BE2C (cell line): ENCODE measurements around the gene WWOX.

Experiments
- DNase-seq: peaks from one replicate; pipeline ENCODE4 v3.0.0-alpha.2; 2020
- H3K27me3 ChIP-seq: fragments of 250-450 bp; sonication (Bioruptor Pico); 2 replicates; pipeline ENCODE4 v1.5.1; 2020; ENCODE audit warnings: mild to moderate bottlenecking
- H3K36me3 ChIP-seq: fragments of 250-450 bp; sonication (Bioruptor Pico); 2 replicates; pipeline ENCODE4 v1.5.1; 2020; ENCODE audit warnings: mild to moderate bottlenecking
- H3K4me1 ChIP-seq: fragments of 250-450 bp; sonication (Bioruptor Pico); 2 replicates; pipeline ENCODE4 v1.5.1; 2020
- H3K4me3 ChIP-seq: 2 replicates; pipeline ENCODE4 v1.5.1; 2011; ENCODE audit warnings: low read depth, low read length
- H3K9me3 ChIP-seq: fragments of 250-450 bp; sonication (Bioruptor Pico); 2 replicates; pipeline ENCODE4 v1.5.1; 2020
- TF ChIP-seq, protein P1 (sequence below): IDR thresholded peaks from 2 replicates; pipeline ENCODE4 v1.5.1; 2012; ENCODE audit warnings: mild to moderate bottlenecking, low read depth, low read length

Gene WWOX

GRCh38 chr16:78098595-78099270 lies 721 bp upstream of the WWOX start:
- Histone ChIP-seq H3K27me3 (no peaks in the 10 kb centered on the region), H3K4me3 (peak overlapping the region; percentile 87), H3K9me3 (no peaks in the 10 kb centered on the region), H3K4me1 (no peaks in the 10 kb centered on the region), H3K36me3 (no peaks in the 10 kb centered on the region)
- no peak for DNase-seq
- TF ChIP-seq, protein P1, sequence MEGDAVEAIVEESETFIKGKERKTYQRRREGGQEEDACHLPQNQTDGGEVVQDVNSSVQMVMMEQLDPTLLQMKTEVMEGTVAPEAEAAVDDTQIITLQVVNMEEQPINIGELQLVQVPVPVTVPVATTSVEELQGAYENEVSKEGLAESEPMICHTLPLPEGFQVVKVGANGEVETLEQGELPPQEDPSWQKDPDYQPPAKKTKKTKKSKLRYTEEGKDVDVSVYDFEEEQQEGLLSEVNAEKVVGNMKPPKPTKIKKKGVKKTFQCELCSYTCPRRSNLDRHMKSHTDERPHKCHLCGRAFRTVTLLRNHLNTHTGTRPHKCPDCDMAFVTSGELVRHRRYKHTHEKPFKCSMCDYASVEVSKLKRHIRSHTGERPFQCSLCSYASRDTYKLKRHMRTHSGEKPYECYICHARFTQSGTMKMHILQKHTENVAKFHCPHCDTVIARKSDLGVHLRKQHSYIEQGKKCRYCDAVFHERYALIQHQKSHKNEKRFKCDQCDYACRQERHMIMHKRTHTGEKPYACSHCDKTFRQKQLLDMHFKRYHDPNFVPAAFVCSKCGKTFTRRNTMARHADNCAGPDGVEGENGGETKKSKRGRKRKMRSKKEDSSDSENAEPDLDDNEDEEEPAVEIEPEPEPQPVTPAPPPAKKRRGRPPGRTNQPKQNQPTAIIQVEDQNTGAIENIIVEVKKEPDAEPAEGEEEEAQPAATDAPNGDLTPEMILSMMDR, result no peak

DNA sequence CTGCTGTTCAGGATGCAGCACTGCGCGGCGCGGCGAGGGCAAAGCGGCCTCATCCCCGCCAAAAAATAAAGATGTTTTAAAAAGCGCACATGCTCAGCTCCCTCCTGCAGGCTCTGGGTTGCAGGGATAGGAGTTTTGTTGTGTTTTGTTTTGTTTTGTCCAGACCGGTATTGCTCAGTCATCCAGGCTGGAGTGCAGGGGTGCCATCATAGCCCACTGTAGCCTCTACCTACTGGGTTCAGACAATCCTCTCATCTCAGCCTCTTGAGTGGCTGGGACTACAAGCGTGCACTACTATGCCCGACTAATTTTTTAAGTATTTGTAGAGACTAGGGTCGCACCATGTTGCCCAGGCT lies 636 bp downstream of the WWOX start:
- Histone ChIP-seq H3K4me1 (no peaks in the 10 kb centered on the region), H3K36me3 (no peaks in the 10 kb centered on the region), H3K4me3 (peak overlapping the region; percentile 87), H3K9me3 (no peaks in the 10 kb centered on the region), H3K27me3 (no peaks in the 10 kb centered on the region)
- no peak for DNase-seq
- TF ChIP-seq, protein P1, result no peak; the same call in none of the 2 replicates

DNA sequence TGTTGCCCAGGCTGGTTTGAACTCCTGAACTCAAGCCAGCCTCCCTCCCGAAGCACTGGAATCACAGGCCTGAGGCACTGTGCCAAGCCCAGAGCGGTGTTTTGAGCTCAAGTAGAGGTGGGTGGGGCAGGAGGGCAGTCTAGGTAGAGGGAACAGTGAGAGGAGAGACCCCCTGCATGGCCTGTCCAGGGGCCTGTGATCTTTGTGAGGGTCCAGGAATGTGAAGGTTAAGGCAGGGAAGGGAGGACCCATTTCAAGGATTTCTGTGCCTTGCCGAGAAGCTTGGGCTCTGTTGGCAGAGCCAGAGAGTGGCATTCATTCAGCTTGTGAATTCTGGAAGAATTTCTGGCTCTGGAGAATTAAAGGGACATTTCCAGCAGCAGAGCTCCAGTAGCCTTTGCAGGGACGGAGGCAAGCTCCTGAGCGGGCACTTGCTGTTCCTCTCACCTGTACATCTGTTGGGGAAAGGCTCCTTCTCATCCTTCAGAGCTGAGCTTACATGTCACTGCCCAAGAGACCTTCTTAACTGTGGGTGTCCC lies 2.7 kb downstream of the WWOX start:
- H3K4me1 ChIP-seq, result no peaks in the 10 kb centered on the region
- H3K36me3 ChIP-seq, result no peaks in the 10 kb centered on the region
- TF ChIP-seq, protein P1, result no peak
- no peak overlapping the region for H3K4me3 ChIP-seq
- DNase-seq, result no peak
- H3K27me3 ChIP-seq, result no peaks in the 10 kb centered on the region
- H3K9me3 ChIP-seq, result no peaks in the 10 kb centered on the region

GRCh38 chr16:78102865-78103264 lies 3.4 kb downstream of the WWOX start:
- TF ChIP-seq, protein P1, result no peak
- Histone ChIP-seq H3K36me3 (no peaks in the 10 kb centered on the region), H3K4me3 (no peak overlapping the region), H3K4me1 (no peaks in the 10 kb centered on the region), H3K9me3 (no peaks in the 10 kb centered on the region), H3K27me3 (no peaks in the 10 kb centered on the region)
- DNase-seq, result no peak

- Histone ChIP-seq H3K9me3 (no peaks in the 10 kb centered on the region), H3K4me3 (no peak overlapping the region), H3K27me3 (no peaks in the 10 kb centered on the region), H3K36me3 (no peaks in the 10 kb centered on the region), H3K4me1 (no peaks in the 10 kb centered on the region)
- no peak for DNase-seq
- TF ChIP-seq, protein P1, result no peak
Measured at GRCh38 chr16:78105517-78105916, 6.1 kb downstream of the WWOX start.

- Histone ChIP-seq H3K27me3 (no peaks in the 10 kb centered on the region), H3K9me3 (no peaks in the 10 kb centered on the region), H3K4me3 (no peak overlapping the region), H3K4me1 (no peaks in the 10 kb centered on the region), H3K36me3 (no peaks in the 10 kb centered on the region)
- no peak for DNase-seq
- TF ChIP-seq, protein P1, result no peak
Measured at GRCh38 chr16:78106686-78107085, 7.2 kb downstream of the WWOX start.
